HepG2 (cell line): ENCODE data around the gene NSMCE1. TPM values are rescaled to one million over a fixed set of nuclear protein-coding genes. Genes with fewer than 3 reads are reported as not detected.

Experiments
- CBX5 ChIP-seq: sonication (generic); formaldehyde crosslinking; IDR thresholded peaks from 2 replicates; pipeline ENCODE4 v1.4.0; 2020; ENCODE audit warnings: missing genetic modification reagents, borderline replicate concordance
- HMG20A ChIP-seq: IDR thresholded peaks from 2 replicates; pipeline ENCODE4 v1.6.1; 2016; ENCODE audit warnings: borderline replicate concordance
- JARID2 ChIP-seq: sonication (generic); formaldehyde crosslinking; IDR thresholded peaks from 2 replicates; pipeline ENCODE4 v1.8.1; 2023; ENCODE audit warnings: missing genetic modification reagents, inconsistent platforms; ENCODE audit not compliant: insufficient replicate concordance
- KAT8 ChIP-seq: IDR thresholded peaks from 2 replicates; pipeline ENCODE4 v1.6.1; 2016; ENCODE audit warnings: missing genetic modification reagents, missing compliant biosample characterization
- KDM5A ChIP-seq: fragments of 200-600 bp; sonication (generic); IDR thresholded peaks from 2 replicates; pipeline ENCODE4 v1.7.0; 2018; ENCODE audit warnings: antibody characterized with exemption, mild to moderate bottlenecking, low read length, borderline replicate concordance
- MED13 ChIP-seq: sonication (generic); formaldehyde crosslinking; IDR thresholded peaks from 2 replicates; pipeline ENCODE4 v1.5.0; 2020; ENCODE audit warnings: missing genetic modification reagents
- MIER2 ChIP-seq: IDR thresholded peaks from 2 replicates; pipeline ENCODE4 v1.6.1; 2016; ENCODE audit warnings: missing biosample characterization, missing genetic modification reagents
- SMAD9 ChIP-seq: sonication (generic); formaldehyde crosslinking; IDR thresholded peaks from 2 replicates; pipeline ENCODE4 v1.5.1; 2020; ENCODE audit warnings: mild to moderate bottlenecking, missing genetic modification reagents
- SOX6 ChIP-seq, 2 experiments: fragments of 450-650 bp in 1 of 2; sonication (generic) in 1 of 2; formaldehyde crosslinking in 1 of 2; IDR thresholded peaks; 2 replicates each; pipeline versions ENCODE4 v1.4.0 to v1.6.1; 2017 to 2020; ENCODE audit warnings: antibody characterized with exemption in 1 of 2, mild to moderate bottlenecking in 1 of 2, missing genetic modification reagents in 1 of 2
- U2AF1 ChIP-seq: fragments of 200-400 bp; formaldehyde crosslinking; optimal IDR thresholded peaks from 2 replicates; pipeline ENCODE3; 2017; ENCODE audit warnings: mild to moderate bottlenecking, low read depth, low read length
- YY1 ChIP-seq: IDR thresholded peaks from 2 replicates; pipeline ENCODE4 v1.6.1; 2011; ENCODE audit warnings: low read length, low read depth, moderate library complexity, mild to moderate bottlenecking; ENCODE audit not compliant: insufficient read depth, insufficient replicate concordance
- ZNF205 ChIP-seq: IDR thresholded peaks from 2 replicates; pipeline ENCODE4 v1.6.1; 2018; ENCODE audit warnings: missing biosample characterization, missing genetic modification reagents
- ZNF329 ChIP-seq: sonication (generic); formaldehyde crosslinking; IDR thresholded peaks from 2 replicates; pipeline ENCODE4 v1.9.0; 2021; ENCODE audit warnings: low read depth, mild to moderate bottlenecking, missing genetic modification reagents
- ZNF598 ChIP-seq: sonication (generic); formaldehyde crosslinking; IDR thresholded peaks from 2 replicates; pipeline ENCODE4 v1.5.1; 2020; ENCODE audit warnings: mild to moderate bottlenecking, missing genetic modification reagents, borderline replicate concordance
- polyA plus RNA-seq, 8 experiments: library from polyadenylated mRNA; depleted of rRNA in 3 of 8; stranded (reverse) in 7 of 8; unstranded in 1 of 8; fragments of >200 nt; fragmentation: Illumina TruSeq in 4 of 8; extraction: Trizol in 4 of 8; gene quantifications; 2 replicates each; pipeline versions ENCODE4 v1.2.1 to v1.2.3, GENCODE V29; 2011 to 2016; ENCODE audit warnings: low read depth in 4 of 8, missing spikeins in 1 of 8, mixed read lengths in 1 of 8; ENCODE audit not compliant: insufficient read depth in 1 of 8
- total RNA-seq, 5 experiments: library from RNA; depleted of rRNA; stranded (reverse); fragments of >200 nt; fragmentation: Illumina TruSeq; extraction: Trizol; gene quantifications; 2 replicates each; pipeline ENCODE4 v1.2.3, GENCODE V29; 2016; ENCODE audit warnings: low read depth in 1 of 5
- TF ChIP-seq, protein P1 (sequence below): sonication (generic); formaldehyde crosslinking; IDR thresholded peaks from 2 replicates; pipeline ENCODE4 v1.5.1; 2020; ENCODE audit warnings: missing genetic modification reagents, mild to moderate bottlenecking, borderline replicate concordance
- TF ChIP-seq, protein P2 (sequence below): sonication (generic); formaldehyde crosslinking; IDR thresholded peaks from 2 replicates; pipeline ENCODE4 v1.5.0; 2020; ENCODE audit warnings: missing genetic modification reagents
- TF ChIP-seq, protein P3 (sequence below): sonication (generic); formaldehyde crosslinking; IDR thresholded peaks from 2 replicates; pipeline ENCODE4 v1.4.0; 2020; ENCODE audit warnings: missing genetic modification reagents
- TF ChIP-seq, protein P4 (sequence below): sonication (generic); formaldehyde crosslinking; IDR thresholded peaks from 2 replicates; pipeline ENCODE4 v1.8.1; 2023; ENCODE audit warnings: mild to moderate bottlenecking, moderate library complexity, missing genetic modification reagents

NSMCE1 gene
- total and polyA plus RNA-seq, 2 of the 13 experiments (the other 11 are each of a cell fraction or from before 2014, with no cell fraction given), result 42.7 to 52.9 TPM

DNA sequence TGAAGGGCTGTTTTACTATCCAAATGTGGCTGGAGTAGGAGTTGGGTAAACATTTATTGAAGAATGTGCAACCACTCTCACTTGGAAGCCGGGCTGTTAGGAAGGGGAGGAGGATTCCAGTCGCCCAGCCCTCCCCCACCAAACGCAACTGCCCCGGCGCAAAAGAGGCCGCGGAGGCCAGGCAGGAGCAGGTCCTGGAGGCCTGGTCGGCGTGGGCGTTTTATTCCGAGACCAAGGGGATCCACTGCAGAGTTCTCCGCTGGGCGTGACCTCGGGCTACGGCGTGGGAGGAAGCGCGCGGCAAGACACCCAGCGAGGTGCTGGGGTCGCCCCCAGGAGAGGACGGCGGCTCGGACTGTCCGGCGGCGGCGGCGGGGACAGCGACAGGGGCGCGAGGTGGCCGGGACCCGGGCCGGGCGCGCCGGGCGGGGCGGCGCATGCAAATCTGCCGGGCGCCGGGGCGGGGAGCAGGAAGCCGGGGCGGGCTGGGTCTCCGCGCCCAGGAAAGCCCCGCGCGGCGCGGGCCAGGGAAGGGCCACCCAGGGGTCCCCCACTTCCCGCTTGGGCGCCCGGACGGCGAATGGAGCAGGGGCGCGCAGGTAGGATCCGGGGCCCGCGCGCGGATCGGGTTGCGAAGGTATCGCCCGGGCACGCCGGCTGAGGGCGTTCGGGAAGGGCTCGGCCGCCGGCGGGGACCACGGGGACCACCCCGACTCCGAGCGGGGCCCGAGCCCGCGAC is 45.0 kb upstream of the NSMCE1 start, which contains the start of gene IL4R (continued):
- TF ChIP-seq CBX5 (CRISPR knock-in tag), result peak; percentile 81; the same call in 1 of the 2 replicates
- no peak for TF ChIP-seq YY1
- peak; percentile 66; the same call in 1 of the 2 replicates for TF ChIP-seq KAT8 (CRISPR knock-in tag)
- TF ChIP-seq, protein P1, sequence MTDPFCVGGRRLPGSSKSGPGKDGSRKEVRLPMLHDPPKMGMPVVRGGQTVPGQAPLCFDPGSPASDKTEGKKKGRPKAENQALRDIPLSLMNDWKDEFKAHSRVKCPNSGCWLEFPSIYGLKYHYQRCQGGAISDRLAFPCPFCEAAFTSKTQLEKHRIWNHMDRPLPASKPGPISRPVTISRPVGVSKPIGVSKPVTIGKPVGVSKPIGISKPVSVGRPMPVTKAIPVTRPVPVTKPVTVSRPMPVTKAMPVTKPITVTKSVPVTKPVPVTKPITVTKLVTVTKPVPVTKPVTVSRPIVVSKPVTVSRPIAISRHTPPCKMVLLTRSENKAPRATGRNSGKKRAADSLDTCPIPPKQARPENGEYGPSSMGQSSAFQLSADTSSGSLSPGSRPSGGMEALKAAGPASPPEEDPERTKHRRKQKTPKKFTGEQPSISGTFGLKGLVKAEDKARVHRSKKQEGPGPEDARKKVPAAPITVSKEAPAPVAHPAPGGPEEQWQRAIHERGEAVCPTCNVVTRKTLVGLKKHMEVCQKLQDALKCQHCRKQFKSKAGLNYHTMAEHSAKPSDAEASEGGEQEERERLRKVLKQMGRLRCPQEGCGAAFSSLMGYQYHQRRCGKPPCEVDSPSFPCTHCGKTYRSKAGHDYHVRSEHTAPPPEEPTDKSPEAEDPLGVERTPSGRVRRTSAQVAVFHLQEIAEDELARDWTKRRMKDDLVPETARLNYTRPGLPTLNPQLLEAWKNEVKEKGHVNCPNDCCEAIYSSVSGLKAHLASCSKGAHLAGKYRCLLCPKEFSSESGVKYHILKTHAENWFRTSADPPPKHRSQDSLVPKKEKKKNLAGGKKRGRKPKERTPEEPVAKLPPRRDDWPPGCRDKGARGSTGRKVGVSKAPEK (CRISPR knock-in tag), result peak; percentile 85
- TF ChIP-seq SOX6 (IDR thresholded peaks at IDR 0.05), result no peak
- peak; percentile 61; the same call in 1 of the 2 replicates for TF ChIP-seq SOX6 (CRISPR knock-in tag; IDR thresholded peaks at IDR 0.05)
- no peak for TF ChIP-seq MIER2
- TF ChIP-seq MED13 (CRISPR knock-in tag), result peak; percentile 63; the same call in 1 of the 2 replicates
- no peak for TF ChIP-seq JARID2 (CRISPR knock-in tag)
- TF ChIP-seq, protein P2, sequence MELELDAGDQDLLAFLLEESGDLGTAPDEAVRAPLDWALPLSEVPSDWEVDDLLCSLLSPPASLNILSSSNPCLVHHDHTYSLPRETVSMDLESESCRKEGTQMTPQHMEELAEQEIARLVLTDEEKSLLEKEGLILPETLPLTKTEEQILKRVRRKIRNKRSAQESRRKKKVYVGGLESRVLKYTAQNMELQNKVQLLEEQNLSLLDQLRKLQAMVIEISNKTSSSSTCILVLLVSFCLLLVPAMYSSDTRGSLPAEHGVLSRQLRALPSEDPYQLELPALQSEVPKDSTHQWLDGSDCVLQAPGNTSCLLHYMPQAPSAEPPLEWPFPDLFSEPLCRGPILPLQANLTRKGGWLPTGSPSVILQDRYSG (CRISPR knock-in tag), result no peak
- peak; percentile 52; the same call in 1 of the 2 replicates for TF ChIP-seq ZNF329 (CRISPR knock-in tag)
- TF ChIP-seq, protein P3, sequence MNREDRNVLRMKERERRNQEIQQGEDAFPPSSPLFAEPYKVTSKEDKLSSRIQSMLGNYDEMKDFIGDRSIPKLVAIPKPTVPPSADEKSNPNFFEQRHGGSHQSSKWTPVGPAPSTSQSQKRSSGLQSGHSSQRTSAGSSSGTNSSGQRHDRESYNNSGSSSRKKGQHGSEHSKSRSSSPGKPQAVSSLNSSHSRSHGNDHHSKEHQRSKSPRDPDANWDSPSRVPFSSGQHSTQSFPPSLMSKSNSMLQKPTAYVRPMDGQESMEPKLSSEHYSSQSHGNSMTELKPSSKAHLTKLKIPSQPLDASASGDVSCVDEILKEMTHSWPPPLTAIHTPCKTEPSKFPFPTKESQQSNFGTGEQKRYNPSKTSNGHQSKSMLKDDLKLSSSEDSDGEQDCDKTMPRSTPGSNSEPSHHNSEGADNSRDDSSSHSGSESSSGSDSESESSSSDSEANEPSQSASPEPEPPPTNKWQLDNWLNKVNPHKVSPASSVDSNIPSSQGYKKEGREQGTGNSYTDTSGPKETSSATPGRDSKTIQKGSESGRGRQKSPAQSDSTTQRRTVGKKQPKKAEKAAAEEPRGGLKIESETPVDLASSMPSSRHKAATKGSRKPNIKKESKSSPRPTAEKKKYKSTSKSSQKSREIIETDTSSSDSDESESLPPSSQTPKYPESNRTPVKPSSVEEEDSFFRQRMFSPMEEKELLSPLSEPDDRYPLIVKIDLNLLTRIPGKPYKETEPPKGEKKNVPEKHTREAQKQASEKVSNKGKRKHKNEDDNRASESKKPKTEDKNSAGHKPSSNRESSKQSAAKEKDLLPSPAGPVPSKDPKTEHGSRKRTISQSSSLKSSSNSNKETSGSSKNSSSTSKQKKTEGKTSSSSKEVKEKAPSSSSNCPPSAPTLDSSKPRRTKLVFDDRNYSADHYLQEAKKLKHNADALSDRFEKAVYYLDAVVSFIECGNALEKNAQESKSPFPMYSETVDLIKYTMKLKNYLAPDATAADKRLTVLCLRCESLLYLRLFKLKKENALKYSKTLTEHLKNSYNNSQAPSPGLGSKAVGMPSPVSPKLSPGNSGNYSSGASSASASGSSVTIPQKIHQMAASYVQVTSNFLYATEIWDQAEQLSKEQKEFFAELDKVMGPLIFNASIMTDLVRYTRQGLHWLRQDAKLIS, result no peak
- no peak; the same call in 1 of the 2 replicates for TF ChIP-seq ZNF205
- TF ChIP-seq KDM5A, result peak; percentile 56; the same call in 1 of the 2 replicates
- no peak; the same call in 1 of the 2 replicates for TF ChIP-seq ZNF598 (CRISPR knock-in tag)
- TF ChIP-seq U2AF1, result no peak
- 0 out of 2 replicates have a peak, but pooled peaks have one; percentile 41 for TF ChIP-seq HMG20A (CRISPR knock-in tag)
- TF ChIP-seq SMAD9 (CRISPR knock-in tag), result no peak
- TF ChIP-seq, protein P4, sequence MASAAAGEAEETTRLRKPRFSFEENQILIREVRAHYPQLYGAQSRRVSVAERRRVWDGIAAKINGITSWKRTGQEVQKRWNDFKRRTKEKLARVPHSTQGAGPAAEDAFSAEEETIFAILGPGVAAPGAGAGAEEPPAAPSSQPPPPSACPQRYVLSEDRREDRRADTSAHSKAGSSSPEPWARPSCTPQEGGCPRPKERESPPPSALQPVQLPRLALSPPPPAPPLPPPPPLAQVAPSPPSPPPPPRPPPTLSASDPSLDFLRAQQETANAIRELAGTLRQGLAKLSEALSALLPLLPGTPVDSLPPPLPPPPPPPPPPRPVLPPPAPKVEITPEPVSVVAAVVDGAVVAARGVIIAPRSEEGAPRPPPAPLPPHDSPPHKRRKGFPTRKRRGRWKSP (CRISPR knock-in tag), result peak; percentile 97
